GM23338 (cell line): ENCODE data around the gene GCN1. TPM values are rescaled to one million over a fixed set of nuclear protein-coding genes. Genes with fewer than 3 reads are reported as not detected.
A peak's percentile ranks its signal among the peaks of the same experiment; 100 is the strongest.

ENCODE experiments used
- ATAC-seq: fragments of 200-7000 bp; cut with Tn5 transposase; 3 replicates; pipeline ENCODE4 v1.9.1; 2020
- DNase-seq: peaks from one replicate; pipeline ENCODE4 v3.0.0-alpha.2; 2015; ENCODE audit warnings: low spot score
- H2AFZ ChIP-seq: fragments of 200-600 bp; sonication (generic); 2 replicates; pipeline ENCODE4 v1.8.0; 2016; ENCODE audit warnings: antibody characterized with exemption, mild to moderate bottlenecking, moderate library complexity
- H3F3A ChIP-seq: fragments of 200-600 bp; sonication (generic); replicated peaks from 2 replicates; pipeline ENCODE4 v1.8.0; 2017; ENCODE audit warnings: antibody characterized with exemption, mixed run types, low read depth
- H3K27ac ChIP-seq: fragments of 200-600 bp; sonication (generic); 2 replicates; pipeline ENCODE4 v1.6.1; 2016; ENCODE audit warnings: low read depth
- H3K27me3 ChIP-seq: fragments of 200-600 bp; sonication (generic); 2 replicates; pipeline ENCODE4 v1.8.0; 2016; ENCODE audit warnings: mild to moderate bottlenecking, mixed run types, moderate library complexity; ENCODE audit not compliant: insufficient read depth
- H3K36me3 ChIP-seq: fragments of 200-600 bp; sonication (generic); 2 replicates; pipeline ENCODE4 v1.8.0; 2016; ENCODE audit warnings: mild to moderate bottlenecking; ENCODE audit not compliant: insufficient read depth
- H3K4me1 ChIP-seq: fragments of 200-600 bp; sonication (generic); 2 replicates; pipeline ENCODE4 v1.8.0; 2016; ENCODE audit warnings: mild to moderate bottlenecking, moderate library complexity; ENCODE audit not compliant: insufficient read depth
- H3K4me2 ChIP-seq: fragments of 200-600 bp; sonication (generic); 2 replicates; pipeline ENCODE4 v1.7.1; 2017; ENCODE audit warnings: mixed run types
- H3K4me3 ChIP-seq: fragments of 200-600 bp; sonication (generic); 2 replicates; pipeline ENCODE4 v1.6.1; 2016; ENCODE audit warnings: mixed run types
- H3K79me2 ChIP-seq: fragments of 200-600 bp; sonication (generic); replicated peaks from 2 replicates; pipeline ENCODE4 v1.8.0; 2017; ENCODE audit warnings: mild to moderate bottlenecking; ENCODE audit not compliant: insufficient read depth
- H3K9me2 ChIP-seq: fragments of 200-600 bp; sonication (generic); 2 replicates; pipeline ENCODE4 v1.8.0; 2017; ENCODE audit not compliant: insufficient read depth
- H4K20me1 ChIP-seq: fragments of 200-600 bp; sonication (generic); replicated peaks from 2 replicates; pipeline ENCODE4 v1.8.0; 2017; ENCODE audit warnings: mild to moderate bottlenecking; ENCODE audit not compliant: insufficient read depth
- H3K27ac Mint-ChIP-seq: 2 replicates; pipeline ENCODE4 v1.8.0; 2020; ENCODE audit warnings: inconsistent platforms, mild to moderate bottlenecking, moderate library complexity, mixed read lengths
- H3K27me3 Mint-ChIP-seq: 3 replicates; pipeline ENCODE4 v1.8.0; 2022; ENCODE audit warnings: low read depth, mild to moderate bottlenecking, moderate library complexity, mixed read lengths, inconsistent platforms; ENCODE audit not compliant: insufficient read depth, poor library complexity
- H3K36me3 Mint-ChIP-seq: 3 replicates; pipeline ENCODE4 v1.8.0; 2021; ENCODE audit warnings: low read depth, mild to moderate bottlenecking, inconsistent platforms, moderate library complexity, mixed read lengths
- H3K4me1 Mint-ChIP-seq: 3 replicates; pipeline ENCODE4 v1.8.0; 2020; ENCODE audit warnings: mild to moderate bottlenecking, inconsistent platforms, mixed read lengths
- H3K4me3 Mint-ChIP-seq: 3 replicates; pipeline ENCODE4 v1.8.0; 2021; ENCODE audit warnings: moderate library complexity, mild to moderate bottlenecking, inconsistent platforms, mixed read lengths
- H3K9me3 Mint-ChIP-seq: 3 replicates; pipeline ENCODE4 v1.8.0; 2020; ENCODE audit warnings: moderate library complexity, mild to moderate bottlenecking, inconsistent platforms, mixed read lengths
- EZH2 ChIP-seq: fragments of 200-600 bp; sonication (generic); IDR thresholded peaks from one replicate; pipeline ENCODE4 v1.8.0; 2017; ENCODE audit warnings: antibody characterized with exemption, mild to moderate bottlenecking, low read depth; ENCODE audit not compliant: unreplicated experiment
- EZH2phosphoT487 ChIP-seq: fragments of 200-600 bp; sonication (generic); IDR thresholded peaks from one replicate; pipeline ENCODE4 v1.8.1; 2018; ENCODE audit warnings: antibody characterized with exemption; ENCODE audit not compliant: unreplicated experiment
- JUNB ChIP-seq: IDR thresholded peaks from one replicate; pipeline ENCODE4 v1.6.1; 2016; ENCODE audit warnings: antibody characterized with exemption; ENCODE audit not compliant: unreplicated experiment
- NANOG ChIP-seq: IDR thresholded peaks from 2 replicates; pipeline ENCODE4 v1.6.1; 2016; ENCODE audit warnings: antibody characterized with exemption, borderline replicate concordance
- ZNF331 ChIP-seq: fragments of 250-450 bp; sonication (Bioruptor Pico); IDR thresholded peaks from 2 replicates; pipeline ENCODE4 v1.5.0; 2020; ENCODE audit warnings: low read depth, mild to moderate bottlenecking, moderate library complexity
- polyA plus RNA-seq: library from polyadenylated mRNA; unstranded; fragments of >200 nt; fragmentation: Nextera tagmentation; extraction: Ambion mirVana; gene quantifications from 2 replicates; pipeline ENCODE4 v1.2.1, GENCODE V29; 2016
- total RNA-seq: library from RNA; depleted of rRNA; stranded (reverse); fragments of >200 nt; shearing (Covaris generic); gene quantifications from 2 replicates; pipeline ENCODE4 v1.2.3, GENCODE V29; 2014
- TF ChIP-seq, protein P1 (sequence below), 2 experiments: fragments of 200-600 bp in 1 of 2; sonication (generic) in 1 of 2; conservative IDR thresholded peaks; 2 replicates each; pipeline versions ENCODE4 v1.5.1 to v1.6.1; 2016 to 2017; ENCODE audit warnings: antibody characterized with exemption in 2 of 2, low read depth in 2 of 2, mild to moderate bottlenecking in 2 of 2, moderate library complexity in 1 of 2
- TF ChIP-seq, protein P2 (sequence below): fragments of 250-450 bp; sonication (Bioruptor Pico); IDR thresholded peaks from 2 replicates; pipeline ENCODE4 v1.5.0; 2020; ENCODE audit warnings: mild to moderate bottlenecking, moderate library complexity

Gene GCN1
- total and polyA plus RNA-seq, 2 experiments from 2014 or later, result 18.0 to 177 TPM

DNA sequence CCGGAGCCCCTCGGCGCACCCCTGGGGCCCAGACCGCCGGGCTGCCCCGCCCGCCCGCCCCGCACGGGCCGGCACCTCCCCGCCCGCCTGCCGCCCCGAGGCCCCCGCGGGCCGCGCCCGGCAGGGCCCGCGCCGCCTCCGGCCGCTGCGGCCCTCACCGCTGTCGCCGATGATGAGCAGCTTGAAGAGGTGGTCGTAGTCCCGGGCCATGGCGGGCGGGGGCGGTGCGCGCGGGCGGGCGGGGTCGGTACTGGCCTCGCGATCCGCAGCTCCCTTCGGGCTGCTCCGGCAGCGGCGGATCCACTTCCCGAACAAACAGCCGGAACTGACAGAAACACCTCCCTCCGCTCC is 78.1 kb downstream of the GCN1 start, which contains the start of gene RAB35 (continued):
- TF ChIP-seq, protein P1, sequence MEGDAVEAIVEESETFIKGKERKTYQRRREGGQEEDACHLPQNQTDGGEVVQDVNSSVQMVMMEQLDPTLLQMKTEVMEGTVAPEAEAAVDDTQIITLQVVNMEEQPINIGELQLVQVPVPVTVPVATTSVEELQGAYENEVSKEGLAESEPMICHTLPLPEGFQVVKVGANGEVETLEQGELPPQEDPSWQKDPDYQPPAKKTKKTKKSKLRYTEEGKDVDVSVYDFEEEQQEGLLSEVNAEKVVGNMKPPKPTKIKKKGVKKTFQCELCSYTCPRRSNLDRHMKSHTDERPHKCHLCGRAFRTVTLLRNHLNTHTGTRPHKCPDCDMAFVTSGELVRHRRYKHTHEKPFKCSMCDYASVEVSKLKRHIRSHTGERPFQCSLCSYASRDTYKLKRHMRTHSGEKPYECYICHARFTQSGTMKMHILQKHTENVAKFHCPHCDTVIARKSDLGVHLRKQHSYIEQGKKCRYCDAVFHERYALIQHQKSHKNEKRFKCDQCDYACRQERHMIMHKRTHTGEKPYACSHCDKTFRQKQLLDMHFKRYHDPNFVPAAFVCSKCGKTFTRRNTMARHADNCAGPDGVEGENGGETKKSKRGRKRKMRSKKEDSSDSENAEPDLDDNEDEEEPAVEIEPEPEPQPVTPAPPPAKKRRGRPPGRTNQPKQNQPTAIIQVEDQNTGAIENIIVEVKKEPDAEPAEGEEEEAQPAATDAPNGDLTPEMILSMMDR (conservative IDR thresholded peaks at IDR 0.05; ENCODE audit: low read depth in 2 of 2), result no peak

DNA sequence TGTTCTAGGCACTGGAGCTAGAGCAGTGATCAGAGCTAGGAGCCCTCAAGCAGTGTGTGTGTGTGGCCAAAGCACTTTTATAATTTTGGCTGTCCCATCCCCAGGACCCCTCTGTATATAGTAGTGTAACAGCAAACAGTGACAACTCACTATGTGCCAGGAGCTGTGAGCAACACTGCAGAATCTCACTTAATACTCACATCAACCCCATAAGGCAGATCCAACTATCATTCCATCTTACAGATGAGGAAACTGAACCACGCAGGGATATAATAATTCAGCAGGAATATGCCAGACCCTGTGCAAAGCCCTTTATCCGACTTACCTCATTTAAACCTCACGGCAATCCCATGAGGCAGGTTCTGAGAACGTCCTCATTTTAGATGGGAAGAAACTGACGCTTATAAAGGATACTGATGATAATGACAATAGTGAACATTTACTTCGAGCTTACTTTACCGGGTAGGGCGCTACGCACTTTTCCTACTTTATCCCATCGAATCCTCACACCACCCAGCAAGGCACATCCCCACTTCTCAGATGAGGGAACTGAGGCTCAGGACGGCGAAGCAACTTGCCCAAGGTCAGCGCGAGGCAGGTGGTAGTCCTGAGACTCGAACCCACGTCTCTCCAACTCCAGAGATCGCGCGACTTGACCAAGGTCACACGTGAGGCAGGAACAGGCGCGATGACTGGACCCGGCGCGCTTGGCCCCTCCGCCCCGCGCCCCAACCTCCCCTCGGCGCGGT is 78.6 kb downstream of the GCN1 start:
- Histone ChIP-seq H3K9me2 (no peaks in the 10 kb centered on the region), H4K20me1 (no peaks in the 10 kb centered on the region; the same call in 1 of the 2 replicates), H3K4me1 (peaks cover 21% of the 10 kb centered on the region), H3K27me3 (no peaks in the 10 kb centered on the region), H3K36me3 (no peaks in the 10 kb centered on the region; the same call in 1 of the 2 replicates), H3K27ac (no peak overlapping the region), H3K4me2 (peak overlapping the region; percentile 94), H3F3A (peaks cover 19% of the 10 kb centered on the region; the same call in 1 of the 2 replicates), H3K79me2 (peaks cover 67% of the 10 kb centered on the region), H2AFZ (peak overlapping the region; percentile 74; the same call in 1 of the 2 replicates), H3K4me3 (peak overlapping the region; percentile 95)
- no peak for TF ChIP-seq ZNF331 (CRISPR knock-in tag)
- H3K27ac Mint-ChIP-seq, result peak overlapping the region; percentile 95
- H3K36me3 Mint-ChIP-seq, result peaks cover 36% of the 10 kb centered on the region
- H3K9me3 Mint-ChIP-seq, result no peaks in the 10 kb centered on the region
- H3K27me3 Mint-ChIP-seq, result peaks cover 13% of the 10 kb centered on the region
- DNase-seq (peak; percentile 69), ATAC-seq (peak; percentile 1; the same call in 1 of the 3 replicates)
- H3K4me1 Mint-ChIP-seq, result peaks cover 34% of the 10 kb centered on the region
- H3K4me3 Mint-ChIP-seq, result peak overlapping the region; percentile 95

DNA sequence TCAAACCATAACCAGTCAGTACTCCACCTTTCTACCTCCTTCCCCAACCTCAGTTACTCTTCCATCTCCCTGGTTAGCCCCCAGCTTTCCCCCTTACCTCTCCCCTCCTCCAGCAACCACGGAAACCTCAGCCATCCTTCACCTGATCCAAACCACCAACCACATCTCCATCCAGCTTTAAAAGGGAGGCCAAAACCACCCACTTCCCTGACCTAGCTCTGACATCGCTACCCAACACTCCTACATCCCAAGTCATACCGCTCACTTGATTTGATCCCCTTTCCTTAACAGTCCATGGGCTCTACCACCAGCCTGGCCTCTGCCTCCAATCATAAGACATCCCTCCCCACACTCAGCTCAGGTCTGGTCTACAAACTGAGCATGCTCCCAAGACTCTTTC is 79.4 kb downstream of the GCN1 start:
- H3K36me3 ChIP-seq, result no peaks in the 10 kb centered on the region; the same call in 1 of the 2 replicates
- Mint-ChIP-seq H3K27me3 (peaks cover 16% of the 10 kb centered on the region), H3K4me1 (peaks cover 38% of the 10 kb centered on the region), H3K9me3 (no peaks in the 10 kb centered on the region), H3K27ac (no peak overlapping the region), H3K4me3 (peak overlapping the region; percentile 95), H3K36me3 (peaks cover 36% of the 10 kb centered on the region)
- ATAC-seq, result no peak
- H2AFZ ChIP-seq, result no peak overlapping the region
- H3F3A ChIP-seq, result peaks cover 21% of the 10 kb centered on the region; the same call in 1 of the 2 replicates
- no peak for DNase-seq
- no peaks in the 10 kb centered on the region; the same call in none of the 2 replicates for H4K20me1 ChIP-seq
- H3K4me3 ChIP-seq, result peak overlapping the region; percentile 95
- H3K4me1 ChIP-seq, result peaks cover 24% of the 10 kb centered on the region
- H3K79me2 ChIP-seq, result peaks cover 75% of the 10 kb centered on the region
- no peaks in the 10 kb centered on the region for H3K9me2 ChIP-seq
- H3K27ac ChIP-seq, result no peak overlapping the region
- peak overlapping the region; percentile 94 for H3K4me2 ChIP-seq
- no peaks in the 10 kb centered on the region for H3K27me3 ChIP-seq
- TF ChIP-seq JUNB, result no peak
- TF ChIP-seq, protein P1 (conservative IDR thresholded peaks at IDR 0.05; ENCODE audit: low read depth in 2 of 2), result no peak
- no peak for TF ChIP-seq ZNF331 (CRISPR knock-in tag)
- TF ChIP-seq NANOG, result no peak
- TF ChIP-seq EZH2, result no peak
- TF ChIP-seq EZH2phosphoT487, result no peak
- TF ChIP-seq, protein P2, sequence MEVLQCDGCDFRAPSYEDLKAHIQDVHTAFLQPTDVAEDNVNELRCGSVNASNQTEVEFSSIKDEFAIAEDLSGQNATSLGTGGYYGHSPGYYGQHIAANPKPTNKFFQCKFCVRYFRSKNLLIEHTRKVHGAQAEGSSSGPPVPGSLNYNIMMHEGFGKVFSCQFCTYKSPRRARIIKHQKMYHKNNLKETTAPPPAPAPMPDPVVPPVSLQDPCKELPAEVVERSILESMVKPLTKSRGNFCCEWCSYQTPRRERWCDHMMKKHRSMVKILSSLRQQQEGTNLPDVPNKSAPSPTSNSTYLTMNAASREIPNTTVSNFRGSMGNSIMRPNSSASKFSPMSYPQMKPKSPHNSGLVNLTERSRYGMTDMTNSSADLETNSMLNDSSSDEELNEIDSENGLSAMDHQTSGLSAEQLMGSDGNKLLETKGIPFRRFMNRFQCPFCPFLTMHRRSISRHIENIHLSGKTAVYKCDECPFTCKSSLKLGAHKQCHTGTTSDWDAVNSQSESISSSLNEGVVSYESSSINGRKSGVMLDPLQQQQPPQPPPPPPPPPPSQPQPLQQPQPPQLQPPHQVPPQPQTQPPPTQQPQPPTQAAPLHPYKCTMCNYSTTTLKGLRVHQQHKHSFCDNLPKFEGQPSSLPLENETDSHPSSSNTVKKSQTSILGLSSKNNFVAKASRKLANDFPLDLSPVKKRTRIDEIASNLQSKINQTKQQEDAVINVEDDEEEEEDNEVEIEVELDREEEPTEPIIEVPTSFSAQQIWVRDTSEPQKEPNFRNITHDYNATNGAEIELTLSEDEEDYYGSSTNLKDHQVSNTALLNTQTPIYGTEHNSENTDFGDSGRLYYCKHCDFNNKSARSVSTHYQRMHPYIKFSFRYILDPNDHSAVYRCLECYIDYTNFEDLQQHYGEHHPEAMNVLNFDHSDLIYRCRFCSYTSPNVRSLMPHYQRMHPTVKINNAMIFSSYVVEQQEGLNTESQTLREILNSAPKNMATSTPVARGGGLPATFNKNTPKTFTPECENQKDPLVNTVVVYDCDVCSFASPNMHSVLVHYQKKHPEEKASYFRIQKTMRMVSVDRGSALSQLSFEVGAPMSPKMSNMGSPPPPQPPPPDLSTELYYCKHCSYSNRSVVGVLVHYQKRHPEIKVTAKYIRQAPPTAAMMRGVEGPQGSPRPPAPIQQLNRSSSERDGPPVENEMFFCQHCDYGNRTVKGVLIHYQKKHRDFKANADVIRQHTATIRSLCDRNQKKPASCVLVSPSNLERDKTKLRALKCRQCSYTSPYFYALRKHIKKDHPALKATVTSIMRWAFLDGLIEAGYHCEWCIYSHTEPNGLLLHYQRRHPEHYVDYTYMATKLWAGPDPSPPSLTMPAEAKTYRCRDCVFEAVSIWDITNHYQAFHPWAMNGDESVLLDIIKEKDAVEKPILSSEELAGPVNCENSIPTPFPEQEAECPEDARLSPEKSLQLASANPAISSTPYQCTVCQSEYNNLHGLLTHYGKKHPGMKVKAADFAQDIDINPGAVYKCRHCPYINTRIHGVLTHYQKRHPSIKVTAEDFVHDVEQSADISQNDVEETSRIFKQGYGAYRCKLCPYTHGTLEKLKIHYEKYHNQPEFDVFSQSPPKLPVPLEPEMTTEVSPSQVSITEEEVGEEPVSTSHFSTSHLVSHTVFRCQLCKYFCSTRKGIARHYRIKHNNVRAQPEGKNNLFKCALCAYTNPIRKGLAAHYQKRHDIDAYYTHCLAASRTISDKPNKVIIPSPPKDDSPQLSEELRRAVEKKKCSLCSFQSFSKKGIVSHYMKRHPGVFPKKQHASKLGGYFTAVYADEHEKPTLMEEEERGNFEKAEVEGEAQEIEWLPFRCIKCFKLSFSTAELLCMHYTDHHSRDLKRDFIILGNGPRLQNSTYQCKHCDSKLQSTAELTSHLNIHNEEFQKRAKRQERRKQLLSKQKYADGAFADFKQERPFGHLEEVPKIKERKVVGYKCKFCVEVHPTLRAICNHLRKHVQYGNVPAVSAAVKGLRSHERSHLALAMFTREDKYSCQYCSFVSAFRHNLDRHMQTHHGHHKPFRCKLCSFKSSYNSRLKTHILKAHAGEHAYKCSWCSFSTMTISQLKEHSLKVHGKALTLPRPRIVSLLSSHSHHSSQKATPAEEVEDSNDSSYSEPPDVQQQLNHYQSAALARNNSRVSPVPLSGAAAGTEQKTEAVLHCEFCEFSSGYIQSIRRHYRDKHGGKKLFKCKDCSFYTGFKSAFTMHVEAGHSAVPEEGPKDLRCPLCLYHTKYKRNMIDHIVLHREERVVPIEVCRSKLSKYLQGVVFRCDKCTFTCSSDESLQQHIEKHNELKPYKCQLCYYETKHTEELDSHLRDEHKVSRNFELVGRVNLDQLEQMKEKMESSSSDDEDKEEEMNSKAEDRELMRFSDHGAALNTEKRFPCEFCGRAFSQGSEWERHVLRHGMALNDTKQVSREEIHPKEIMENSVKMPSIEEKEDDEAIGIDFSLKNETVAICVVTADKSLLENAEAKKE (CRISPR knock-in tag), result no peak
